GM18867 (cell line): Measurements from ENCODE around the gene ERCC6L2.

Source experiments
- ATAC-seq: cut with Tn5 transposase; IDR thresholded peaks from one replicate; pipeline ENCODE4 v1.9.1; 2021; ENCODE audit warnings: mild to moderate bottlenecking, moderate library complexity; ENCODE audit not compliant: unreplicated experiment

The ERCC6L2 gene

DNA sequence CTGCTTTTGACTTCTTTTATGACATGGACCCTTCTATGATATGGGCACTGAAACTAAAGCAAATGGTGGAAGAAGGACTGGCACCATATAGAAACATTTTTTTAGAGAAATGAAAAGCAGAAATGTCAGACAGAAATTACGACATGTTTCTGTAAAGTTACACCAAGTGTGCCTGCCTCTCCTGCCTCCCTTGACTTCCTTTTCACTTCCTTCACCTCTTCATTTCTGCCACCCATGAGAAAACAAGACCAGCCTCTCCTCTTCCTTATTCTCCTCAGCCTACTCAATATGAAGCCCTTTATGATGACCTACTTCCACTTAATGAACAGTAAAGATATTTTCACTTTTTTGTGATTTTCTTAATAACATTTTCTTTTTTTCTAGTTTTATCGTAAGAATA lies 44.5 kb downstream of the ERCC6L2 start:
- ATAC-seq: no peak

DNA sequence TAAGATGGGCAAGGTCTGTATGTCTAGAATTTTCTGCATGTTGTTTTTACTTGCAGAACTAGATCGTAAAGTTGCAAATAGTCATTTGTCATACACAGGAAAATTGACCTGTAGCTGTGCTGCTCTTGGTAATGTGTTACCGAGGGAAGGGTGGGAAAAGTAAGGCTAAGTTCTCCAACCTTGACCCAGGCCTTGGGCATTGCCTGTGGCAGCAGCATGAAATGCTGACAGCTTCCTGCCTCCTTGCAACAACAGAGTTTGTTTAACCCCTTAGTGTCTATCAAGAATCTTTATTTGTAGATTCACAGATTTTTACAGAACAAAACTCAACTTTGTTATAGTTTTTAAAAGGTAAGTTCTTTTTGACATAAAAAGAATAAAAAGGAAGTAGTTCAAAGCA lies 48.3 kb downstream of the ERCC6L2 start:
- ATAC-seq: no peak

DNA sequence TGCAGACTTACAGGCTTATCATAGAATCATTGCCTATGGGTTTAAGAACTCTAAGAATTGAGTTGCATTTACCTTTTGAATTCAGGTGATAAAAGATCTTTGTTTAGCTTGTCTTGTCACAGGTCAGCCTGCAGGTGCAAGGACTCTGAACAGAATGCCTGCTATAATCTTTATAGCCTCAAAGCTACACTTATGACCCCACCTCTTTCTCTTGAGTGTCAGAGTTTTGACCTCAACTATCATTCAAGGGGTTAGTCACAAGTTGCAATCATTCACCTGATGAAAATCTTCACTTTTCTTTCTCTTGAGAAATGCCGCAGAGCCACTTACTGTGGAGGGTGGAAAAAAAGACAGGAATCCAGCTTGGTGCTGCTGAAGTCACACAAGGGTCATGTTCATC lies 49.5 kb downstream of the ERCC6L2 start:
- ATAC-seq: no peak

DNA sequence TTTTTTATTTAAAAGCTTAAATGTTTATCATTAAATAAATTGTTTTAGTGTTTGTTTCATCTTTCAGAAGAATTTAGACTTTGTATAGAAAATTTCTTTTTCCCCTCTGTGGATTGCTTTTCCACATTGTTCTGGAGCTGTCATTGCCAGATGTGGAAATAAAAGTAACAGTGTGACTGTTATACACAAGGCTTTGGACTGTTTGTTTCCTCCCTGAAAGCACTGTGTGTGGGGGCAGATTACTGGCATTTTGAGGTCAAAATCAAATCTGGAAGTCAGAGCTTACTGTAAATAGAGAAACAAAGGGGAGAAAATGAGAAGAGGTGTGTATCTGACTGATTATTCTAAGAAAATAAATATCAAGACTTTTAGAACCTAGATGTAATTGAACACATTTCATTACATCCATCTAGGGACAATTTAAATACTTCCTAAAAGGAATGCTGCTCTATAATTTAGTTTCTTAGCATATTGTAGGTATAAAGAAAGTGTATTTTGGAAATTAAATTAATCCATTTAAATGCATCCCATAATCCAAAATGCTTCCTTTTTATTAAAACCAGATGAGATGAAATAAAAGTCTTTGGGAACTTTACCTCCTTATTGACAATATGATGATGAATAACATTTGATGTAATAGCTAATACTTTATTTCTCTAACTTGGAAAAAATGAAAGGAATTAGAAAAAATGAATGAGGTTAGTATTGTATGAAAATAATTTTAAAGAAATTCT lies 51.9 kb downstream of the ERCC6L2 start:
- ATAC-seq: no peak

DNA sequence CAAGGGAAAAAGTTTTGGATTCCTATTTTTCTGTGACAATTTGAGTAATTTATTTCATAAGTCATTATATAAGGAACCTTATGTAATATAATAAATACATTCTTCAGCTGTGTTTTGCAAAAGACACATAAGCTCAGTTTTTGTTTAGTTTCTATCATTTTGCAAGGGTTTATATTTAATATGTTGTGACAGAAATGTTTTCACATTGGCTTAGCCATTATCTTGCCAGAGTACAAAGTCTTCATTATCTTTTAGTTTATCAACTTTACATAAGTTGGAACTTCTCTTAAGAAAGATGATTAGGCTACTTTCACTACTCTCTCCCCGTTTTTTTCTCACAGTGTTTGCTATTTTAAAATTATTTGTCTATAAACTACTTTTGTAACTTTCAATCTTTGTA lies 54.8 kb downstream of the ERCC6L2 start:
- ATAC-seq: no peak

DNA sequence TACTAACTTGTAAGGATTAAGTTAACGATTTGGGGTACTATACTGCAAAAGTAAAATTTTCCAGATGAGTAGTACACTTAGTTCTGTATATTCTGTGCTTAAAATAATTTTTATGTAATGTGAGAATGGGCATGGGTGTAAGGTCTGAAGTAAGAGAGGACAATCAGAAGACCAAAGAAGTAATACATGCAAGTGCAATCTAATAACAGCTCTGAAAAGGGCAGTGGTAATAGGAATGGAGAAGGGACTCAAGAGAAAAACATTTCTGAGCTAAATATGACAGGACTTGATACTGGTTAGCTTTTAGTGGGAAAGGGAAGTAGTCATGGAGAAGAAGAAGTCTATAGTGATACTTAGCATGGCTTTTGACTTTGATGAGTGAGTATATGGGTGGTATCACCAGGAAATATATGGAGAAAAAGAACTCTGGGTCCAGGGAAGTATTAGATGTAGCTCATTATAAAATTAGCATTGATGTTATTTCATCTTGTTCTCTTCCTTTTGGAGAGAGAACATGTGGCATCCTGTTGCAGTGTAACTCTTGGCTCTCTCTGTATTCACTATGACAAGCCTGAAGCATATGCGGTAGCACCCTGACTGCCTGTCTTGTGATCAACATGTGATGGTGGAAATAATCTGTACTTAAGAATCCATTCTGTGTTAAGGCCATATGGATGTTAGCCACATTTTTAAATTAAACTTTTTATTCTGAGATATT lies 60.5 kb downstream of the ERCC6L2 start:
- ATAC-seq: no peak

DNA sequence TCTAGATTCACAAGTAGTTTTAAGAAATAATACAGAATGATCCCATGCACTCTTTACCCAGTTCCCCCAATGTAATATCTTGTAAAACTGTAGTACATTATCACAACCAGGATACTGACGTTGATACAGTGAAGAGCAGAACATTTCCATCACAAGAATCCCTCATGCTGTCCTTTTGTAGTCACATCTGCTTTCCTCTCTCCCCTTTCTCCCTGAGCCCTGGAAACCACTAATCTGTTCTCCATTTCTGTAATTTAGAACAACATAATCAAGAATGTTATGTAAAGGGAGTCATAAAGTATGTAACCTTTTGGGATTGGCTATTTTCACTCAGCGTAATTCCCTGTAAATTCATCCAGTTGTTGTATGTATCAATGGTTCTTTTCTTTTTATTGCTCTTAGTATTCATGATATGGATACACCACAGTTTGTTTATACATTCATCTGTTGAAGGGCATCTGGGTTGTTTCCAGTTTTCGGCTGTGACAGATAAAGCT lies 61.1 kb downstream of the ERCC6L2 start:
- ATAC-seq: no peak

DNA sequence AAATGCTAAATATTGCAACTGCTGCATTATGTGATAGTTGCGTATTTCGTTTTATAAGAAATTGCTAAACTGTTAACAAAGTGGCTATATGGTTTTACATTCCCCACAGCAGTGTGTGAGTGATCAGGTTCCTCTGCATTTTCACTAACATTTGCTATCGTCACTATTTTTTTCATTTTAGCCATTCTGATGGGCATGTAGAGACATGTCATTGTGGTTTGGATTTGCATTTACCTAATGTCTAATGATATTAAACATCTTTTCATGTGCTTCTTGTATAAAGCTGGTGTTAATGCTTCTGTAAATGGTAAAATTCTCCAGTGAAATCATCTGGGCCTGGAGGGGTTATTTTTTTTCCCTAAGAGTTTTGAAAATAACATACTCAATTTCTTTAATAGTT lies 61.6 kb downstream of the ERCC6L2 start:
- no peak for ATAC-seq

DNA sequence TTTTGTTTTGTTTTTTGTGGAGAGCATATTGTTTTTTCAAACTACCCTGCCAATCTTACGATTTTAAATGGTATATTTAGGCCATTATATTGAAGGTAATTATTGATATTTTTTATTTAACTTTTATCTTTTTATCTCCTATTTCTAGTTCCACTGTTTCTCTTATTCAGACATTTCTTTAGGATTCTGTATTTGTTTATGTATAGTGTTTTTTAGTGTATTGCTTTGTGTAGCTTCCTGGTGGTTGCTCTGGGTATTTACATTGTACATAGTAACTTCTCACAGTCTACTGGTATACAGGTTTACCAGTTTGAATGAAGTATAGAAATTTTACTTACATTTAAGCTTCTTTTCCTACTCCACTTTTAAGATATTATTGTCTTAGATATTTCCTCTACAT lies 63.2 kb downstream of the ERCC6L2 start:
- no peak for ATAC-seq

DNA sequence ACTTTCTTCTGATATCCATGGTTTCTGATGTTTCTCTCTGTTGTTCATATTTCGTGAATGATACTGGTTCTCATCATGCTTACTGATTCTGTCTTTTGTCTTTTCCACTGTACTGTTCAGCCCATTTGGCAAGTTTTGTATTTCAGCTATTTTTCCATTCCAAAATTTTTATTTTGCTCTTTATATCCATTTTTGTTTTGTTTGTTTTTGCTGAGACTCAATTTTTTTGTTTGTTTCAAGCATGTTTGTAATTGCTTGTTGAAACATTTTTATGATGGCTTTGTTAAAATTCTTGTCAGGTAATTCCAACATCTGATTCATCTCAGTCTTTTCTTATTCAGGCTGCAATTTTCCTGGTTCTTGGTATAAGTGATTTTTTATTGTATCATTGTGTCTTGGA lies 64.0 kb downstream of the ERCC6L2 start:
- ATAC-seq: no peak

DNA sequence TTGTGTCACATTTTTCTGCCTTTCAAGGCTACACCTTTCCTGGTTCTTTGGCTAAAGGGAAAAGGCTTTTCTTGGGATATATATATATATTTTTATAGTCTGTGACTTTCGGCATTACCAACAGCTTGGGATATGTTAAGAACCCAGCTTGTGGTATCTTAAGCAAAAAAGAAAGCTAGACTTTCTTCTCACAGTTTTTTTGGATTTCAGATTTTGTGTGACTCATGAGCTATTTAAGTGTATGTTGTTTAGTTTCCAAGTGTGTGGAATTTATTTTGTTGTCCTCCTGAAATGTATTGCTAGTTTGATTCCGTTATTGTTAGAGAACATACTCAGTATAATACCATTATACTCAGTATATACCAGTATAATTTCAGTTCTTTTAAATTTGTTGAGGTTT lies 64.8 kb downstream of the ERCC6L2 start:
- no peak for ATAC-seq

DNA sequence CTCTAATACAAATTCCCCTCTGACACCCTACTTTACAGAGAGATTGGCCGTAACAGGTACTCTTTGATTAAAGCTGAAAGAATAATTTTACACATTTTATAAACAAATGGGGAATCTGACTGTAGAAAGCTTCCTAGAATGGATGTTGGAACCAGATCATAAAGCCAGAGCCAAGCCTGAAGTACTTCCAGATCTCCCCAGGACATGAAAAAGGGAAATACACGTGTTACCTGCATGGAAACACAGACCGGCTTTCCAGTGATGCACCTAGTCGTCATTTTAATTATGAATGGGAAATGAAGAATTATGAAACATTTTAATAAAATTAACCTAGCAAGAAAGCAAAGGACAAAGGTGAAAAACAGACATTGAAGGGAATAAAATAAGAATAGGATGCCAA lies 66.5 kb downstream of the ERCC6L2 start:
- no peak for ATAC-seq

DNA sequence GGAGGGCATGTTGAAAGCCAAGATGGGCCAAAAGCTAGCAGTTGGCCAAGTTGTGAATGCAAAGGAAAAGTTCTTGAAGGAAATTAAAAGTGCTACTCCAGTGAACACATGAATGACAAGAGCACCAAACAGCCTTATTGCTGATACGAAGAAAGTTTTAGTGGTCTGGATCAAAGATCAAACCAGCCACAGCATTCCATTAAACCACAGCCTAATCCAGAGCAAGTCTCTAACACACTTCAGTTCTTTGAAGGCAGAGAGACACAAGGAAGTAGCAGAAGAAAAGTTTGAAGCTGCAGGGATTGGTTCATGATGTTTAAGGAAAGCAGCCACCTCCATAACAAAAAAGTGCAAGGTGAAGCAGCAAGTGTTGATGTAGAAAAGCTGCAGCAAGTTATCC lies 71.6 kb downstream of the ERCC6L2 start:
- ATAC-seq: no peak

DNA sequence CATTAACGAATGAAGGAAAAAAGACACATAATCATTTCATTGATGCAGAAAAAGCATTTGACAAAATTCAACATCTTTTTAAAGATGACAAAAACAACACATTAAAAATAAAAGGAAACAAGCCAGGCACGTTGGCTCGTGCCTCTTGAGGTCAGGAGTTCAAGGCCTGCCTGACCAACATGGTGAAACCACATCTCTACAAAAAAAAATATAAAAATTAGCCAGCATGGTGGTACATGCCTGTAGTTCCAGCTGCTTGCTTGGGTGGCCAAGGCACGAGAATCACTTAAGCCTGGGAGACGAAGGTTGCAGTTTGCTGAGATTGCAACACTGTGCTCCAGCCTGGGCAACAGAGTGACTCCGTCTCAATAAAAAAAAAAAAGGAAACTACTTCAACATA lies 77.0 kb downstream of the ERCC6L2 start:
- ATAC-seq: no peak

DNA sequence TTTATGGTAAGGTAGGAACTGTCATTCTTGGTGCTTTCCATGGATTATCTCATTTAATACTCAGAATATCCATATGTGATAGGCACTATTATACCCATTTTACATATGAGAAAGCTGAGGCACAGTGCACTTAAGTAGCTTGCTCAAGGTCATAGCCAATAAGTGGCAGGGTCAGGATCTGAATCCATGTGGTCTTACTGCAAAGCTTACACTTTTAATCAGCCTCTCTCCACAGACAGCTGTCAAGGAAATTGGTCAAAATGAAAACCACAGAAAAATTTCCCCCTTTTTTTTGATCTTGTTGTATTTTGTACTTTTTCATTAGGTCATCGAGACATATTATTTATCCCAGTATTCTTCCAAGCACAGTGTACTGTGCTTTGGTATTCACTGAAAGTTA lies 78.5 kb downstream of the ERCC6L2 start:
- no peak for ATAC-seq

DNA sequence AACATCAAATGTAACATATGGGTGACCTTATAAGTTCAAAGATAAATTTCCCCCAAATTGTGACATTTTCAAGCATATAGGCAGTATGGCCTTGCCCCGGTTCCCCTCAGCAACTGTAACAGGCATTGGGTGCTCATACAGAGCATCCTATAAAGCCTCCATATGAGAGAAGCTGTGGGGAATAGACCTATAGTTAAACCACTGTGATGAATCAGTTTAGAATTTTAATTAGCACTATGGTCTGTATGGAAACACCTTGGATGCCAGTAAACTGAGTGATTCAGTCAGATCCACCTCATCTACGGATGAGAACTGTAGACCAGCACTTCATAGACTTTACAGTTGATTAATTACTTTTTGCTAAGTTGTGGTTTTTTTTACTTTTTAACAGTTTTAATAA lies 79.4 kb downstream of the ERCC6L2 start:
- no peak for ATAC-seq

DNA sequence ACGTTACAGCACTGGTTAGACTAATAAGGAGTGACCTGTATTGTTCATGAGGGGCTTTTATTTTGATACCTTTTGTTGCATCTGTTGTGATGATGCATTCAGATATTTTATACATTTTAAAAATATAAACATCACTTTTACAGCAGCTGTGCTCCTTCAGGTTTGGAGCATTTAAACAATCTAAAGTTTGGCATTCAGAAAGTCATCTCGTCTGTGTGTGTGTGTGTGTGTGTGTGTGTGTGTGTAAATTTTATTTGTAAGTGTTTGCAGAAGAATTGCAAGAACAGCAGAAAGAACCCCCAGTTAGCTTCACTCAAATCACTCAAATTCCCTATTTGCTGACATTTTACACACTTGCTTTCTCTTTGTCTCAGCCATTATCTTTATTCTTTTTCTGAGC lies 87.4 kb downstream of the ERCC6L2 start:
- ATAC-seq: no peak

DNA sequence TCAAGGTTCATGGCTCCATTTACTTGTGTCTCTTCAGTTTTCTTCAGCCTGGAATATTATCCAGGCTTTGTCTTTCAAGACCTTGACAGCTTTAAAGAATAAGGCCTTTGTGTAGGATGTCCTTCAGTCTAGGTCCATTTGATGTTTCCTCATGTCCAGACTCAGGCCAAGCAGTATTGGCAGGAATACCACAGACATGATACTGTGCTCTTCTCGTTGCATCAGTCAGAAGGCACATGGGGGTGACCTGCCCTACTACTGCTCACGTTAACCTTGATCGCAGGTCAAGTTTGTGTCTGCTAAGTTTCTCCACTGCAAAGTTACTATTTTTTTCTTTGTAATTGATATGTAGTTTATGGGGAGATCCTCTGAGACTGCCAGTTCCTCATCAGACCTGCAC lies 88.2 kb downstream of the ERCC6L2 start:
- no peak for ATAC-seq

DNA sequence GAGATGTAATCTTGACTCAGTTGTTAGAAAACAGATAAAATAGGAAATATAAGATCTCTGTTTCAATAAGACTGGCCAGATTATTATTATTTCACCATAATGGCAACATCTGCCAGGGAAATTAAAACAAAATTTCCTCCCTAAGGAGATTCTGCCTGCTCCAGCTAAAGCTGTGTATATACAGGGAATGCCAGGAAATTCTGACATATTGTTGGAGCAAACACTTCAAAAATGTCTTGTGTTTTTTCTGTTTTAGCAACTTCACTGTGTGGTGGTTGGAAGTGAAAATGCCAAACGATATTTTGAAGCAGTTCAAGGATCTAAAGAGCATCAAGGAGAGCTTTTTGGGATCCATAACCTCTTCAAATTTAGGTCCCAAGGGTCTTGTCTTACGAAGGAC lies 90.8 kb downstream of the ERCC6L2 start:
- no peak for ATAC-seq

DNA sequence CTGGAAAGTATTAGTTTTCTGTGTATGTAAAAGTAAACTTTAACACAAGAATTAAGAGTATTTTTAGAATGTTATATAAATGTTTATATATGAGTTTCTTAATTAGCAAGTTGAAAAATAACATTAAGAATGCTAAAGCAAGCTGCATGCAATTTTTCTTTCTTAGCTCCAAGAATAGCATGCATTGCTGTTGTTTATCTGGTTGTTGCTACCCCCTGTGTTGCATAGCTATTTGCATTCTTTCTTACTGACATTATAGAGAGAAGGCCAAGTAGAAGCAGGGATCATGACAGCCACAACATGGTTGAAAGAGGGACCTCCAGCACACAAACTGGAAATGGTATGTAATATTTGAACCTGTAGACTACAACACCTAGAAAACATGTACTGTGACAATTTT lies 94.8 kb downstream of the ERCC6L2 start:
- no peak for ATAC-seq

DNA sequence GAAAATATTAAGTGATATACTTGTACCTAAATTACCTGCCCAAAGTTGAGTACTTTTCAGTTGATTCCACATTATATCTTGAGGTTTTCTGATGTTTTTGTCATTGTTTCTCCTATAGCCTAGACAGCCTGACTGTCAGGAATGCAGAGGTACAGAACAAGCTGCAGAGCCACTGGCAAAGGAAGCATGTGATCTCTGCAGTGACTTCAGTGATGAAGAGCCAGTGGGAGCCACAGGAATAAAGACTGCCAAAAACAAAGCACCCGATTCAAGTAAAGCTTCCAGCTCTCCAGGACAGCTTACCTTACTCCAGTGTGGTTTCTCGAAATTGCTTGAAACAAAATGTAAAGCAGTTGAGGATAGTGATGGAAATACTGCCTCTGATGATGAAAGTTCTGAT lies 96.3 kb downstream of the ERCC6L2 start:
- no peak for ATAC-seq

DNA sequence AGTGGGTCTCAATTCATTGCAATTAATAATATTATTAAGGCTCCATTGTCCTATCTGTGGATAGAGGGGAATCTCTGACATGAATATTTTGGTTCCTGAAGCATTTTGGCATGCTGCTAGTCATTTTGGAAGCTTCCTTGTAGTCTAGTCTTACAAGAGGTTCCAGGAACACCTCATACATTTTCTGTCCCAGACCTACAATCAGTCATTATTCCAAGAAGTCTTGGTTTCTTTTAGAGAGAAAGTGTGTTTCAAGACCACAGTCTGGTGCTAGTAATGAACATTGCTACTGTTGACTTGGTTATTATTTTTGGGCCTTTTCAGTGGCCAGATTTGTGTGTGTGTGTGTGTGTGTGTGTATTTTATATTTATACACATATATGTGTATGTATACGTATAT lies 98.9 kb downstream of the ERCC6L2 start:
- ATAC-seq: no peak

DNA sequence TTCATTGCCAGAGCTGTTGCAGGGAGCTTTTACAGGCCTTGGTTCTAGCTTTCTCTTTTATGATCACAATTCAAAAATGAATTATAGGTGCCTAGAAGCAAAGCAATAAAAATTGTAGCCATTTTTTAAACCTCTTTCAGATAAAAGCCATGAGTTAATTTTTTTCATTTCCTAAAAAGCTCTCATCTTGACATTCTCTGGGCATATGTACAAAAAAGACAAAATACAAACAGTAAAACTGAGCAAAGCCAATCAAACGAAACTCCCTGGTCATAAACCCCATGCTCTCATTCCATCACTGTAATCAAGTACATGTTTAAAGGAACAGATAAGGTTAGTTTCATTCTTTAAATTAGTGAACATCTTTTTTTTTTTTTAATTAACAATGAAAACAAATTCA lies 101.9 kb downstream of the ERCC6L2 start:
- ATAC-seq: no peak
